Stimulated activated naive CD8-positive, alpha-beta T cell treated with anti-CD3 and anti-CD28 coated beads, Interleukin-15, amount 100 ng/mL, for 72 hours (primary cell): Measurements from ENCODE around the gene MAD1L1.
A peak's percentile ranks its signal among the peaks of the same experiment; 100 is the strongest.

Experiments used
- ATAC-seq: fragments of 150-1000 bp; cut with Tn5 transposase; 2 replicates; pipeline ENCODE4 v1.10.0; 2021; ENCODE audit warnings: mild to moderate bottlenecking, moderate library complexity
- DNase-seq, 2 donors: peaks; one replicate each; pipeline ENCODE4 v3.0.0; 2021 to 2022
- H3K27ac Mint-ChIP-seq, 2 donors: one replicate each; pipeline ENCODE4 v1.8.0; 2022; ENCODE audit warnings: mild to moderate bottlenecking in 2 of 2, mixed read lengths in 2 of 2, moderate library complexity in 2 of 2
- H3K27me3 Mint-ChIP-seq: one replicate; pipeline ENCODE4 v1.8.0; 2022; ENCODE audit warnings: mixed read lengths
- H3K4me1 Mint-ChIP-seq: one replicate; pipeline ENCODE4 v1.8.0; 2022; ENCODE audit warnings: mild to moderate bottlenecking, mixed read lengths
- H3K4me3 Mint-ChIP-seq, 2 donors: one replicate each; pipeline ENCODE4 v1.8.0; 2022; ENCODE audit warnings: mild to moderate bottlenecking in 2 of 2, mixed read lengths in 2 of 2, moderate library complexity in 1 of 2
- H3K9me3 Mint-ChIP-seq, 2 donors: one replicate each; pipeline ENCODE4 v1.8.0; 2022; ENCODE audit warnings: mixed read lengths in 2 of 2

The MAD1L1 gene

GRCh38 chr7:2116448-2116810 is 116.3 kb downstream of the MAD1L1 start:
- Mint-ChIP-seq H3K27me3 (no peaks in the 10 kb centered on the region), H3K4me1 (peaks cover 64% of the 10 kb centered on the region), H3K4me3 (no peak overlapping the region), H3K9me3 (peaks cover 0 to 4% of the 10 kb centered on the region in 2 donors), H3K27ac (no peak overlapping the region)
- ATAC-seq, result no peak
- no peak for DNase-seq

DNA sequence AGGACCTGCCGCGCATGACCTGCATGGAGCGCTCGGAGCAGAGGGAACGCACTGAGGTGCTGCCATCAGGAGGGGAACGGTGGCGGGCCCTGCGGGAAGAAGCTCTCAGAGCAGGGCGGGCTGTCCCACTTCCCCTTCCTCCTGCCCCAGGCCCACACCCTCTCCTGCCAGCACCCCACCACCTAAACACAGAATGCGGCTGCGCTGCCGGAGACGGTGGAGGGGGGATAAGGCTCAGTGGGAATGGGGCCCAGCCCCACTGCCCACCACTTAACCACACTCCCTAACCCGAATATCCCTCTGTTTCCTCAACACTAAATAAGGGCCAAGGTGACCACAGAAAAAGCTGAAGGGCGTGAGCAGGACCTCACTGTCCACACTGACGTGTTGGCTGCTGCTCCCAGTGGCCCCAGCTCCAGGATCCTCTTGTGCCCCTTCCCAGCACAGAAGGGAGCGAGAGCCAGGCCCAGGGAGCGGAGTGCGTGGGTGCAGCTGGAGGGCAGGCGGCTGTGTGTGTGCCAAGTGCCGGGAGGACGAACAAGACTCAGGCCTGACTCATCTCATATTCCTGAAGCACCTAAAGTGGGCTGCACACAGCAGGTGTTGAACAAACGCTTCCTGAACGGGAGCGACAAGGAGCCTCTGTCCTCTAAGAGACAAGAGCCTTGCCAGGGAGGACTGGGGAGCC is 116.8 kb downstream of the MAD1L1 start:
- H3K9me3 Mint-ChIP-seq, result peaks cover 0 to 4% of the 10 kb centered on the region in 2 donors
- H3K4me3 Mint-ChIP-seq, result no peak overlapping the region
- H3K4me1 Mint-ChIP-seq, result peaks cover 66% of the 10 kb centered on the region
- ATAC-seq (no peak), DNase-seq (no peak)
- H3K27ac Mint-ChIP-seq, result no peak overlapping the region
- no peaks in the 10 kb centered on the region for H3K27me3 Mint-ChIP-seq

DNA sequence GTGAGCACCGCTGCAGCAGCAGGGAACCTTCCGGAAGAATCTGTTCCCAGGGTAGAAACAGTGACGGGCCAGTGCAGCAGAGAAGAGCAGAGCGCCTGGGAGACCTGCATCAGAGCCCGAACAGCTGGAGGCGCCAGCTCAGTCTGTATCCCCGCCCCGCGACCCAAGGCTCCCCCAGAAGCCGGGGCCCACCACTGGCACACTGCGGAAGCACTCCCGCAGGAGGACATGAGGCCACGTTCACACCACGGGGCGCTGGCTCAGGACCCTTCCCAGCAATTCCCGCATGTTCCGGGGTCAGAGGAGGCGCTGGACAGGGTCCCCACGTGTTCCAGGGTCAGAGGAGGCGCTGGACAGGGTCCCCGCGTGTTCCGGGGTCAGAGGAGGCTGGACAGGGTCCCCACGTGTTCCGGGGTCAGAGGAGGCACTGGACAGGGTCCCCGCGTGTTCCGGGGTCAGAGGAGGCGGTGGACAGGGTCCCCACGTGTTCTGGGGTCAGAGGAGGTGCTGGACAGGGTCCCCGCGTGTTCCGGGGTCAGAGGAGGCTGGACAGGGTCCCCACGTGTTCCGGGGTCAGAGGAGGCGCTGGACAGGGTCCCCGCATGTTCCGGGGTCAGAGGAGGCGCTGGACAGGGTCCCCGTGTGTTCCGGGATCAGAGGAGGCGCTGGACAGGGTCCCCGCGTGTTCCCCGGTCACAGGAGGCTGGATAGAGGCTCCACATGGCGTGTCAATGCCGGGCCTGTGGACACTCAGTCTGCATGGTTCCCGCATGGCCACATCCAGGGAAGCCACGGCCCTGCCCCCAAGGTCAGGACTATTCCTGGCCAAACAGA is 117.6 kb downstream of the MAD1L1 start:
- Mint-ChIP-seq H3K4me3 (no peak overlapping the region), H3K4me1 (peaks cover 66% of the 10 kb centered on the region), H3K9me3 (peaks cover 0 to 4% of the 10 kb centered on the region in 2 donors), H3K27ac (peak overlapping the region in 1 of 2 donors; percentile 55), H3K27me3 (no peaks in the 10 kb centered on the region)
- no peak for ATAC-seq
- no peak for DNase-seq

DNA sequence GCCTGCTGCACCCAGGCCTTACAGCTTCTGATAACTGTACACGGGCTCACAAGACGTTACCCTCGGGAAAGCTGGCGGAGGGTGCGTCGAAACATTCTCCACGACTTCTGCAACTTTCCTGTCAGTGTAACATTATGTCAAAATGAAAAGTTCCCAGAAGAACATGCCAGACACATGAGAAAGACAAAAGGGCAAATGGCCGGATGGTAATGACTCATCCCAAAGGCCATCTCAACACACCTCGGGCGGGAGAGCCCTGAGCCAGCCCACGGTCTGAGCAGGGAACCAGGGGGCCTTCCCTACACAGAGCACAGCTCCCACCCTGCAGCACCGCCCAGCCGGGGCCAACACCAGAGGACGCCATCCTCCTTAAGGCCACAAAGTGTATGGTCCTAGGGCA is 118.7 kb downstream of the MAD1L1 start:
- no peak overlapping the region for H3K27ac Mint-ChIP-seq
- H3K4me1 Mint-ChIP-seq, result peaks cover 62% of the 10 kb centered on the region
- DNase-seq (no peak), ATAC-seq (no peak)
- H3K9me3 Mint-ChIP-seq, result peaks cover 0 to 4% of the 10 kb centered on the region in 2 donors
- H3K4me3 Mint-ChIP-seq, result no peak overlapping the region
- H3K27me3 Mint-ChIP-seq, result no peaks in the 10 kb centered on the region

GRCh38 chr7:2112261-2113198 is 120.2 kb downstream of the MAD1L1 start:
- peaks cover 62% of the 10 kb centered on the region for H3K4me1 Mint-ChIP-seq

GRCh38 chr7:2111568-2111967 is 121.2 kb downstream of the MAD1L1 start:
- DNase-seq (no peak), ATAC-seq (no peak)
- no peaks in the 10 kb centered on the region for H3K27me3 Mint-ChIP-seq
- no peaks in the 10 kb centered on the region for H3K9me3 Mint-ChIP-seq
- H3K27ac Mint-ChIP-seq, result no peak overlapping the region
- peak overlapping the region; percentile 69 to 76 for H3K4me3 Mint-ChIP-seq
- H3K4me1 Mint-ChIP-seq, result peaks cover 62% of the 10 kb centered on the region

More at GRCh38 chr7:2112261-2113198, 120.2 kb downstream of the MAD1L1 start:
- ATAC-seq, result peak; percentile 63
- no peak for DNase-seq
- peaks cover 0 to 2% of the 10 kb centered on the region in 2 donors for H3K9me3 Mint-ChIP-seq
- H3K4me3 Mint-ChIP-seq, result peak overlapping the region; percentile 65 to 76
- peak overlapping the region; percentile 55 to 88 for H3K27ac Mint-ChIP-seq
- H3K27me3 Mint-ChIP-seq, result no peaks in the 10 kb centered on the region

DNA sequence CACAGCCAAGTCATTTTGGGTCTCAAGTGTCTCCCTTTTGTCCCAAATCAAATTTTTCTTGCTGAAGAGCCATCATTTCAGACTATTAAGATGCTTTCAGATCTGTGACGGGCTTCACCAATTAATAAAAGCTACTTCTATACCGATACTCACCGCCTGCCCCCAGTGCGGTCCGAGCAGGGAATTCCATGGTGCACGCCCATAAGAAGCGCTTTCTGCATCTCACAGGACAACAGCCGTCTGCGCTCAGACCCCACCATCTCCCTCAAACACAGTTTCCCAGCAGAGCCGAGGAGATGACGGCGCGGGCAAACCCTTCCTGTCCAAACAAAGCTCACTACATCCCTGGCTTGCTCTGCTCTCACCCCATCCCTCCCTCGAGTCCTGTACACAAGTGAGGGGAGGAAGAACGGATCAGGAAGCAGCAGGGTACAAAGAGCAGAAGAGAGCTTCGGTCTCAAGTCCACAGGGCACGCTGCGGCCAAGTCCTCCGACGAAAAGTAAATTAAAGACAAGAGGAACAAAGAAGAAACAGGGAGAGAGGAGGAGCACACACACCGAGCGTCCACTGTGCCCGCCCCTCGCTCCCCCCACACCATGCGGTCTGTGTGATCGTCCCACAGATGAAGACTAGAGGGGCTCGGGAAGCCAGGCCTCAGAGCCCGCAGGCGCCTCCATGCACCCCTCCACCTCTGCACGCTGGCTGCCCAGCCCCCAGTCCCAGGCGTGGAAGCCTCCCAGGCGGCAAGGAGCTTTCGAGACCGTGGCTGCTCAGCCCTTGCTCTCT is 121.9 kb downstream of the MAD1L1 start:
- H3K27me3 Mint-ChIP-seq, result no peaks in the 10 kb centered on the region
- DNase-seq (no peak), ATAC-seq (no peak)
- H3K4me3 Mint-ChIP-seq, result peak overlapping the region; percentile 68 to 69
- no peaks in the 10 kb centered on the region for H3K9me3 Mint-ChIP-seq
- peaks cover 58% of the 10 kb centered on the region for H3K4me1 Mint-ChIP-seq
- peak overlapping the region; percentile 28 to 59 for H3K27ac Mint-ChIP-seq

DNA sequence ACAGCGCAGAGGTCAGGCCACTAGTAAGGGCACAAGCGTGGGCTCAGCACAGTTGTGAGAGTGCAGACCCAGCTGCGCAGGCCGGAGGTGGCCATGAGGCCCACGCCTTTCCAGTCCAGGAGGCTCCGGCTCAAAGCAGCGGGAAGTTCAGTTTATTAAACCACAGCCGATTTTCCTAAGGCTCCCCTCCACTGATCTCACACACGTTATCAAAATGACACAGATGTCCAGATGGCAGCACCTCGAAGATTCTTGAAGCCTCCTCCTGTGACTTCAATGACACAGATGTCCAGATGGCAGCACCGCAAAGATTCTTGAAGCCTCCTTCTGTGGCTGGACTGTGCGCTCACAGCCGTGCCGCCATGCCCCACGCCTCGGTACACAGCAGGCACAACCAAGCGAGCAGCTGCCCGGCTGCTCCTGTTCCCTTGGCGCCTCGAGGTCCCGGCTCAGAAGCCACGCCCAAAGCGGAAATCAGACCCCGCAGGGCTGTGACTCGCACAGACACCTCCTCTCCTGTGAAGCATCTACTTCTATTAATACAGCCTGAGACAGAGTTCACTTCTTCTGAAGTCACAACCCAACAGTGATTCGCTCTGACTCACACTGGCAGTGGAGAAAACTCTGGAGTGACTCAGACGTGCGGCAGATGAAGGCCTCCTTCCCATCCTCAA is 122.7 kb downstream of the MAD1L1 start:
- Mint-ChIP-seq H3K27me3 (no peaks in the 10 kb centered on the region), H3K27ac (peak overlapping the region in 1 of 2 donors; percentile 28), H3K9me3 (no peaks in the 10 kb centered on the region), H3K4me3 (peak overlapping the region; percentile 68 to 69), H3K4me1 (peaks cover 59% of the 10 kb centered on the region)
- ATAC-seq (peak; percentile 92), DNase-seq (peak; percentile 34 to 77)

DNA sequence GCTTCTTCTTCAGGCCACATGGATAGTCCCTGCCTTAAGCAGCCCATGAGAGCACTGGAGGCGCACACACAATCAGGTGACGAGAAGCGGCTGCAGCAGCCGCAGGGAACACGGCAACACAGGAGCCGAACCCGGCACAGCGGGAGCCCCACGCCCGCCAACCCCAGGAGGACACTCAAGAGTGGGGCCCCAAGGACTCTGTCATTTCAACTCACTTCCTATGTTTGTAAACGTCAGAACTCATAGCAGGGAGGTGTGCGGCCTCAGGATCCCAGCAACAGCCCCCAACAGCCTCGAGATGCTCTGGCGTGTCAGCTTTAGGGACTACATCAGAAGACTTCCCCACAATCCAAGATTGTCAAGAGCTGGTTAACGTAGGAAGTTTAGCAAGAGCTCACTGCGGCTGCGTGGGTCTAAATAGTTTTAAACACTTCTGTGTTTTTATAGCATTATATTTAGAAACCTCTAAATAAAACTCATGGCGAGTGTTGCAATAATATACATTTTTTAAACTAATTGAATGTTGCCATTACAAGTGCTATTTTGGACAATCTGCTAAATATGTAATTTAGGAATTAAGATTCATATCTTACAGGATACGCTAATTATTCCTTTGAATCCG is 123.4 kb downstream of the MAD1L1 start:
- ATAC-seq, result no peak
- H3K27me3 Mint-ChIP-seq, result no peaks in the 10 kb centered on the region
- H3K9me3 Mint-ChIP-seq, result no peaks in the 10 kb centered on the region
- no peak for DNase-seq
- H3K27ac Mint-ChIP-seq, result no peak overlapping the region
- peaks cover 59% of the 10 kb centered on the region for H3K4me1 Mint-ChIP-seq
- H3K4me3 Mint-ChIP-seq, result no peak overlapping the region

DNA sequence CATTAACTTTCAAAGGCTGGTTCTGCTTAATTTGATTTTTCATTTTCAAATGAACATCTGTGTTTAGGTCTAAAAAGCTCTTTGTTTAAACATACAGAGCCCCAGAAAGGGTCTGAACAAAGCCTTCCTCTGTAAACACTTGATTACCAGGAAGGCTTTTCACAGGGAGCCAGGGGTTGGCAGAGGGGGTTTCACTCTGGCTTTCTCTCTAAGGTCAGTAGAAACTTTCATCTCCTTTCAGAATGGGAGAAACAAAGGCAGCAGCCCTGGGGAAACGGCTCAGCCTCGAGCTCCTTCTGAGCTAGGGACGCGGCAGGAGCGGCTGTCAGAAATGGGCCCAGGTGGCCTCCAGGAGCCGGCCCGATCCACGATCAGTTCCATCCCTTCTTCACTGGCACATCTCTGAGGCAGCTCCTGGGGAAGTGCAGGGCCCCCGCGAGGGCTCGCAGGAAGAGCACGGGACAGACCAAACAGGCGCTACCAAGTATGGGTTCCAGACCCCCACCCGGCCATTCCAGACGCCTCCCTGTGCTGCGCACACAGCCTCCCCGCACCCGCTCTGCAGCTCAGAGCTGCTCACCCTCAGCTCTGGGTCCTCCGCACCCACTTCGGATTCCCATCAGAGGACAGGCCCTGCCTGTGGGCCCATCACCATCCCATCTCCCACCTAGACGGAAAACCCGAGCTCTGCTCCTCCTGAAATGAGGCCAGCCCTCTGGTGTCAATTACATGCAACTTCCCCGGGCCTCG is 124.1 kb downstream of the MAD1L1 start:
- no peaks in the 10 kb centered on the region for H3K9me3 Mint-ChIP-seq
- H3K27ac Mint-ChIP-seq, result no peak overlapping the region
- H3K27me3 Mint-ChIP-seq, result no peaks in the 10 kb centered on the region
- ATAC-seq (no peak), DNase-seq (no peak)
- H3K4me1 Mint-ChIP-seq, result peaks cover 59% of the 10 kb centered on the region
- H3K4me3 Mint-ChIP-seq, result no peak overlapping the region

- no peak for DNase-seq
- Mint-ChIP-seq H3K9me3 (no peaks in the 10 kb centered on the region), H3K4me3 (no peak overlapping the region), H3K27ac (no peak overlapping the region), H3K4me1 (peaks cover 62% of the 10 kb centered on the region), H3K27me3 (no peaks in the 10 kb centered on the region)
- no peak for ATAC-seq
These were observed 124.7 kb downstream of the MAD1L1 start for GRCh38 chr7:2108071-2108455.

- DNase-seq, result no peak
- peaks cover 0 to 2% of the 10 kb centered on the region in 2 donors for H3K9me3 Mint-ChIP-seq
- H3K4me1 Mint-ChIP-seq, result peaks cover 62% of the 10 kb centered on the region
- no peak for ATAC-seq
- H3K27me3 Mint-ChIP-seq, result no peaks in the 10 kb centered on the region
- H3K4me3 Mint-ChIP-seq, result no peak overlapping the region
- no peak overlapping the region for H3K27ac Mint-ChIP-seq
These were observed 125.2 kb downstream of the MAD1L1 start for GRCh38 chr7:2107386-2108070.

DNA sequence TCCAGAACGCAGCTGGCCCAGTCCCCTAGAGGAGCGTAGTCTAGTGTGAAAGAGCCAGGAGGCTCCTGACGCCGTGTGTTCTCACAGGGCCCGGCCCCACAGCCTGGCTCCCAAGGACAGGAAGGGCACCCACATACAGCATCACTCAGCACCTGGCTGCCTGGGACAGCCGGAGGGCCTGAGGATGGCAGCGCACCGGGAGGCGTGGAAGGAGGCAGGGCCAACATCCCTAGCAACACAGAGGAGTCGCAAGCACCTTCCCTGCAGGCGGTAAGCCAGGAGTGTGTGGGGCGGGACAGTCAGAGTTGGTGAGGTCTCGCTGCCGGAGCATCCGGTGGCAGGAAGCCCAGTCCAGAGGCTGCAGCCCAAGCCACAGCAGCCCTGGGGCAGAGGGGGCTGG is 125.8 kb downstream of the MAD1L1 start:
- H3K4me1 Mint-ChIP-seq, result peaks cover 62% of the 10 kb centered on the region

More for the DNA sequence above, 125.8 kb downstream of the MAD1L1 start:
- DNase-seq, result no peak
- H3K4me3 Mint-ChIP-seq, result no peak overlapping the region
- H3K27ac Mint-ChIP-seq, result no peak overlapping the region
- no peak for ATAC-seq
- peaks cover 0 to 8% of the 10 kb centered on the region in 2 donors for H3K9me3 Mint-ChIP-seq
- H3K27me3 Mint-ChIP-seq, result no peaks in the 10 kb centered on the region
